Natural killer cell (primary cell): Measurements from ENCODE around the gene ABCB6. TPM values are rescaled to one million over a fixed set of nuclear protein-coding genes. Genes with fewer than 3 reads are reported as not detected.

Source experiments
- ATAC-seq, 3 donors: fragments of 150-1000 bp in 2 of 3; fragments of 200-7000 bp in 1 of 3; cut with Tn5 transposase; 1 replicate in 1 of 3; 2 replicates in 2 of 3; pipeline ENCODE4 v1.10.0; 2021; ENCODE audit warnings: mild to moderate bottlenecking in 2 of 3, moderate library complexity in 2 of 3
- DNase-seq, 2 donors: peaks; one replicate each; pipeline versions ENCODE4 v3.0.0 to v3.0.0-alpha.2; 2013 to 2021; ENCODE audit warnings: mixed read lengths in 1 of 2
- H3K27ac ChIP-seq: one replicate; pipeline ENCODE4 v1.5.1; 2013; ENCODE audit warnings: mild to moderate bottlenecking, low read length
- H3K27me3 ChIP-seq: one replicate; pipeline ENCODE4 v1.6.1; 2013; ENCODE audit warnings: low read length; ENCODE audit not compliant: control insufficient read depth, insufficient read depth
- H3K36me3 ChIP-seq: one replicate; pipeline ENCODE4 v1.6.1; 2013; ENCODE audit warnings: low read length; ENCODE audit not compliant: control insufficient read depth, insufficient read depth
- H3K4me1 ChIP-seq: one replicate; pipeline ENCODE4 v1.6.1; 2013; ENCODE audit warnings: low read length; ENCODE audit not compliant: control insufficient read depth, insufficient read depth
- H3K4me3 ChIP-seq: one replicate; pipeline ENCODE4 v1.5.1; 2013; ENCODE audit warnings: low read length
- H3K9me3 ChIP-seq: one replicate; pipeline ENCODE4 v1.6.1; 2013; ENCODE audit warnings: low read length; ENCODE audit not compliant: control insufficient read depth, insufficient read depth
- H3K27ac Mint-ChIP-seq, 2 donors: one replicate each; pipeline ENCODE4 v1.8.0; 2022; ENCODE audit warnings: mild to moderate bottlenecking in 2 of 2, mixed read lengths in 2 of 2, moderate library complexity in 1 of 2
- H3K27me3 Mint-ChIP-seq, 2 donors: one replicate each; pipeline ENCODE4 v1.8.0; 2022; ENCODE audit warnings: low read depth in 2 of 2, mixed read lengths in 2 of 2
- H3K36me3 Mint-ChIP-seq: one replicate; pipeline ENCODE4 v1.8.0; 2022; ENCODE audit warnings: mixed read lengths
- H3K4me1 Mint-ChIP-seq, 2 donors: one replicate each; pipeline ENCODE4 v1.8.0; 2022; ENCODE audit warnings: mixed read lengths in 2 of 2
- H3K4me3 Mint-ChIP-seq: one replicate; pipeline ENCODE4 v1.8.0; 2022; ENCODE audit warnings: mild to moderate bottlenecking, moderate library complexity, mixed read lengths
- H3K9me3 Mint-ChIP-seq, 2 donors: one replicate each; pipeline ENCODE4 v1.8.0; 2022; ENCODE audit warnings: mixed read lengths in 2 of 2
- WGBS: methylation state at CpG from one replicate; pipeline ENCODE4 v1.1.7; 2013; ENCODE audit warnings: missing lambda C conversion rate; ENCODE audit not compliant: insufficient coverage; 5-methylcytosine and 5-hydroxymethylcytosine counted together
- intact Hi-C: fragments of 100-400 bp; cut with micrococcal nuclease; formaldehyde crosslinking; loops from one replicate; pipeline ENCODE4 v1.14.2; 2022
- total RNA-seq, 4 donors: library from RNA; stranded (reverse); fragments of 120-200 nt in 1 of 4; gene quantifications; one replicate each; pipeline versions ENCODE4 v1.2.3 to v1.2.4, GENCODE V29; 2013 to 2022
- TF ChIP-seq, protein P1 (sequence below): fragments of 200-600 bp; IDR thresholded peaks from one replicate; pipeline ENCODE4 v1.8.0; 2022; ENCODE audit warnings: antibody characterized with exemption

Gene ABCB6
- total RNA-seq, 3 donors from 2014 or later (not counting 1 experiment from before 2014, with no cell fraction given), result 0.93 to 3.4 (median 1.9) TPM

DNA sequence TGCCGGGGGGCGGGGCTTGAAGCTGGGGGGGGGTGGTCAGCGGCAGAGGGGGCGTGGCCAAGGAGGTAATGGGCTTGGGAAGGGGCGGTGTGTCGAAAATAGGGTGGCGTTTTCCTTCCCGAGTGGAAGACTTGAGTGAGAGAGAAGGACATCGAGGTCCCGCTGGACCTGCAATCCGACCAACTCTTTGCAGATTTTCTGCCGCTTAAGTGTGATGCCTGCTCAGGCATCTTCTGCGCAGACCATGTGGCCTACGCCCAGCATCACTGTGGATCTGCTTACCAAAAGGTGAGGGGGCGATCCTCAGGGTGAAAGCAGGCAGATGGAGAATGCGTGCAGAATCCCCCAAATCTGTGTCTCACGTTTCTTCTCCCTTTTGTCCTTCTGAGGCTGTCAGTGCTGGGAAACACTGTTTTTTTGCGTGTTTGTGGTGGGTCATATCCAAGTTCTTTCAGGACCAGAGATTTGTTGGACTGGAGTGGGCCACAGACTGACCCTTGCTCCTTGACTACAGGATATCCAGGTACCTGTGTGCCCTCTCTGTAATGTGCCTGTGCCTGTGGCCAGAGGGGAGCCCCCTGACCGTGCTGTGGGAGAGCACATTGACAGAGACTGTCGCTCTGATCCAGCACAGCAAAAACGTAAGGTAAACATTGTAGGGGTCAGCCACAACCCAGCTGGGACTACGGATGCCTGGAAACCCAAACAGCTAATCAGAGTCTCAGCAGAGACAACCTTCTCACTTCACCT, 11.4 kb downstream of the ABCB6 start:
- no peak for DNase-seq
- no peaks in the 10 kb centered on the region for H3K27me3 ChIP-seq
- H3K4me3 ChIP-seq, result peak overlapping the region; percentile 64
- TF ChIP-seq, protein P1, sequence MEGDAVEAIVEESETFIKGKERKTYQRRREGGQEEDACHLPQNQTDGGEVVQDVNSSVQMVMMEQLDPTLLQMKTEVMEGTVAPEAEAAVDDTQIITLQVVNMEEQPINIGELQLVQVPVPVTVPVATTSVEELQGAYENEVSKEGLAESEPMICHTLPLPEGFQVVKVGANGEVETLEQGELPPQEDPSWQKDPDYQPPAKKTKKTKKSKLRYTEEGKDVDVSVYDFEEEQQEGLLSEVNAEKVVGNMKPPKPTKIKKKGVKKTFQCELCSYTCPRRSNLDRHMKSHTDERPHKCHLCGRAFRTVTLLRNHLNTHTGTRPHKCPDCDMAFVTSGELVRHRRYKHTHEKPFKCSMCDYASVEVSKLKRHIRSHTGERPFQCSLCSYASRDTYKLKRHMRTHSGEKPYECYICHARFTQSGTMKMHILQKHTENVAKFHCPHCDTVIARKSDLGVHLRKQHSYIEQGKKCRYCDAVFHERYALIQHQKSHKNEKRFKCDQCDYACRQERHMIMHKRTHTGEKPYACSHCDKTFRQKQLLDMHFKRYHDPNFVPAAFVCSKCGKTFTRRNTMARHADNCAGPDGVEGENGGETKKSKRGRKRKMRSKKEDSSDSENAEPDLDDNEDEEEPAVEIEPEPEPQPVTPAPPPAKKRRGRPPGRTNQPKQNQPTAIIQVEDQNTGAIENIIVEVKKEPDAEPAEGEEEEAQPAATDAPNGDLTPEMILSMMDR, result no peak
- peaks cover 52% of the 10 kb centered on the region for H3K4me1 ChIP-seq
- H3K9me3 ChIP-seq, result no peaks in the 10 kb centered on the region
- intact Hi-C loops, result no loop called here
- peaks cover 17% of the 10 kb centered on the region for H3K36me3 ChIP-seq
- peak overlapping the region; percentile 90 for H3K4me3 Mint-ChIP-seq
- no peaks in the 10 kb centered on the region for H3K27me3 Mint-ChIP-seq
- peak overlapping the region; percentile 92 to 98 for H3K27ac Mint-ChIP-seq
- peaks cover 24 to 33% of the 10 kb centered on the region in 2 donors for H3K4me1 Mint-ChIP-seq
- peak overlapping the region; percentile 92 for H3K27ac ChIP-seq
- H3K36me3 Mint-ChIP-seq, result no peaks in the 10 kb centered on the region
- ATAC-seq, result no peak
- no peaks in the 10 kb centered on the region for H3K9me3 Mint-ChIP-seq
- 29% methylated on average over 22 of the region's 22 CpGs for WGBS

DNA sequence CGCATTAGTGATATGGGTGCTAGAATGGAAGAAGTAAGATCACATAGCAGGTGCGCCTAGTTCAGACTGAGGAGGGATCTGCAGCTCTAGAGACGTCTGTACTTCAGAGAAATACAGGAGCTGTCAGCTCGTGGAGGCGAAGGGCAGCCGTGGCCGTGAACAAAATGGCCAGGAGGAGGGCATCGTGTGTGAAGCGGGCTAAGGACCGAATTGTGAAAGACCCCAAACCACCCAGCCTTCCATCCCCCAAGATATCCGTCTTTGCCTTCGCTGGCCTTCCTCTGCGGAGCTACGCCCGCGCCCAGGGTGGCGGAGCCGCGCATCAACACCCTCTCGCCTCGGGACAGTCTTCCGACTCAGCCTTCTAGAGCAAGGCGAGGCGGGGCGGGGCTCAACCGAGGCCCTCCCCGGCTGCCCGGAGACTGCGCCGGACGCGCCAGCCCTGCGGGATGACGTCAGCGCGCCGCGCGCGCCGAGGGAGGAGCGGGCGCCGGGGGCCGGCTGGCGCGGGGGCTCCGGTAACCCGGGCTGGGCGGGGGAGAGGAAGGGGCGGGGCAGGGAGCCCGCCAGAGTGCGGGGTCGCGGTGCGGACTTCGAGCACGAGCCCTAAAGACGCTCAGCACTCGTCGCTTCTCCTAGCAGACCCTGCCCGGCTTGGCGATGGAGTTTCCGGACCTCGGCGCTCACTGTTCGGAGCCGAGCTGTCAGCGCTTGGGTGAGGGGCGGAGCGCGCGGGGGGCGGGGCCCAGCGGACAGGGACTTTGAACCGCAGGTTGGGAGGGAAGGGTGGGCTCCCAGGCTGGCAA, 12.2 kb downstream of the ABCB6 start, which contains the start of gene ZFAND2B:
ZFAND2B (plus strand) TSS at position 455 of the 806 bp plus-strand sequence; CDS start at position 661, 206 bp downstream.
- intact Hi-C loops, result loop anchor here (1.0 kb wide), 4 partner anchors 23 to 73 kb away; partner anchors contain the start of genes ANKZF1, ATG9A, DNAJB2 and NHEJ1
- peaks cover 24 to 32% of the 10 kb centered on the region in 2 donors for H3K4me1 Mint-ChIP-seq
- TF ChIP-seq, protein P1, result no peak
- peak within 1 kb of the TSS; percentile 92 to 98 for H3K27ac Mint-ChIP-seq
- H3K36me3 Mint-ChIP-seq, result no peaks in the 10 kb centered on the region
- H3K9me3 ChIP-seq, result no peaks in the 10 kb centered on the region
- peak within 1 kb of the TSS; percentile 64 for H3K4me3 ChIP-seq
- WGBS, result under 1% methylated on average over 76 of the region's 76 CpGs
- peak; percentile 96 to 98 for DNase-seq
- H3K9me3 Mint-ChIP-seq, result no peaks in the 10 kb centered on the region
- H3K4me3 Mint-ChIP-seq, result peak within 1 kb of the TSS; percentile 90
- peaks cover 52% of the 10 kb centered on the region for H3K4me1 ChIP-seq
- H3K36me3 ChIP-seq, result peaks cover 17% of the 10 kb centered on the region
- ATAC-seq, result peak; percentile 92 to 98 (median 92)
- H3K27me3 Mint-ChIP-seq, result no peaks in the 10 kb centered on the region
- peak within 1 kb of the TSS; percentile 92 for H3K27ac ChIP-seq
- H3K27me3 ChIP-seq, result no peaks in the 10 kb centered on the region

DNA sequence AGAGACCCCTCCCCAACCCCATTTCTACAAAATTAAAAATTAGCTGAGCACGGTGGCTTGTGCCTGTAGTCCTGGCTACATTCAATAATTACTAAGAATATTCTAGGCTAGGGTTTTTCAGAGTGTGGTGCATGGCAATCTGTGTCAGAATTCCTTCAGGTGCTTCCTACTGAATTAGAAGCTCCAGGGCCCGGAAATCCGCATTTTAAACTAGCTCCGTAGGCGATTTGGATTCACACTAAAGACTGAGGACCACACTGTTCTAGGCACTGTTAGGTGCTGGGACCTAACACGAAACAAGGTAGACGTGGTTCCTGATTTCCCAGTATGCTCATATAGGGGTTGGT, 12.8 kb downstream of the ABCB6 start:
- intact Hi-C loops, result loop anchor here (1.0 kb wide), 4 partner anchors 23 to 73 kb away; partner anchors contain the start of genes ANKZF1, ATG9A, DNAJB2 and NHEJ1
- H3K27ac Mint-ChIP-seq, result peak overlapping the region; percentile 92 to 98
- TF ChIP-seq, protein P1, result no peak
- H3K4me1 Mint-ChIP-seq, result peaks cover 20 to 27% of the 10 kb centered on the region in 2 donors
- H3K27ac ChIP-seq, result peak overlapping the region; percentile 91
- no peaks in the 10 kb centered on the region for H3K9me3 ChIP-seq
- H3K36me3 ChIP-seq, result peaks cover 17% of the 10 kb centered on the region
- H3K27me3 Mint-ChIP-seq, result no peaks in the 10 kb centered on the region
- H3K4me1 ChIP-seq, result peaks cover 47% of the 10 kb centered on the region
- H3K27me3 ChIP-seq, result no peaks in the 10 kb centered on the region
- H3K4me3 ChIP-seq, result peak overlapping the region; percentile 64
- H3K36me3 Mint-ChIP-seq, result no peaks in the 10 kb centered on the region
- ATAC-seq (no peak), DNase-seq (no peak)
- H3K9me3 Mint-ChIP-seq, result no peaks in the 10 kb centered on the region
- 20% methylated on average over 6 of the region's 7 CpGs for WGBS
- H3K4me3 Mint-ChIP-seq, result peak overlapping the region; percentile 90
